GM19468 (cell line): ENCODE results near the gene CARNS1.
"Not testable (repeated sequence)": the region's sequence is repeated elsewhere in the genome, so short reads cannot be mapped to it uniquely, and the experiment has no call there.

ENCODE experiments used
- ATAC-seq: cut with Tn5 transposase; IDR thresholded peaks from one replicate; pipeline ENCODE4 v1.9.1; 2021; ENCODE audit warnings: mild to moderate bottlenecking, moderate library complexity, moderate number of reproducible peaks; ENCODE audit not compliant: unreplicated experiment; ENCODE audit errors: extremely low read depth

Gene CARNS1

GRCh38 chr11:67395555-67396258 is 19.8 kb upstream of the CARNS1 start:
- no peak for ATAC-seq

GRCh38 chr11:67396259-67396581 is 19.3 kb upstream of the CARNS1 start:
- no peak for ATAC-seq

GRCh38 chr11:67396587-67397389 is 18.7 kb upstream of the CARNS1 start:
- no peak for ATAC-seq

GRCh38 chr11:67397536-67397935 is 17.9 kb upstream of the CARNS1 start:
- ATAC-seq = no peak

- ATAC-seq = no peak
Measured at GRCh38 chr11:67397986-67398660, 17.4 kb upstream of the CARNS1 start.

- ATAC-seq = no peak
Measured at GRCh38 chr11:67398661-67399563, 16.6 kb upstream of the CARNS1 start.

- ATAC-seq = no peak
Measured at GRCh38 chr11:67400251-67400941, 15.1 kb upstream of the CARNS1 start.

- ATAC-seq = no peak
Measured at GRCh38 chr11:67400942-67401494, 14.5 kb upstream of the CARNS1 start.

- peak; percentile 43 for ATAC-seq
Measured at GRCh38 chr11:67401495-67402191, 13.8 kb upstream of the CARNS1 start, which contains the start of gene PPP1CA. PPP1CA (minus strand) TSS chr11:67401858; CDS start chr11:67401782, 76 bp downstream.

- not testable (repeated sequence) for ATAC-seq
Measured at GRCh38 chr11:67402192-67402839, 13.2 kb upstream of the CARNS1 start.

- not testable (repeated sequence) for ATAC-seq
Measured at GRCh38 chr11:67403085-67403484, 12.4 kb upstream of the CARNS1 start.

- no peak for ATAC-seq
Measured at GRCh38 chr11:67404515-67405195, 10.8 kb upstream of the CARNS1 start.

- no peak for ATAC-seq
Measured at GRCh38 chr11:67405196-67405567, 10.3 kb upstream of the CARNS1 start.

- ATAC-seq = no peak
Measured at GRCh38 chr11:67405688-67406339, 9.7 kb upstream of the CARNS1 start.

- no peak for ATAC-seq
Measured at GRCh38 chr11:67406420-67406968, 9.0 kb upstream of the CARNS1 start.

GRCh38 chr11:67406969-67407687 is 8.3 kb upstream of the CARNS1 start:
- ATAC-seq = no peak
